Upper lobe of left lung (tissue), 6 donors: ENCODE data around the gene MSRB1. TPM values are rescaled to one million over a fixed set of nuclear protein-coding genes. Genes with fewer than 3 reads are reported as not detected.

Experiments used
- ATAC-seq, 2 donors: fragments of 200-7000 bp; cut with Tn5 transposase; one replicate each; pipeline ENCODE4 v1.9.1; 2022; ENCODE audit warnings: mild to moderate bottlenecking in 2 of 2, moderate library complexity in 2 of 2; ENCODE audit not compliant: low FRiP score in 2 of 2
- DNase-seq, 2 donors: peaks; one replicate each; pipeline ENCODE4 v3.0.0-alpha.2; 2019 to 2020
- H3K27ac ChIP-seq, 4 donors: fragments of 200-600 bp; sonication (generic); one replicate each; pipeline ENCODE4 v1.5.1; 2016 to 2019
- H3K27me3 ChIP-seq, 4 donors: fragments of 200-600 bp; sonication (generic); one replicate each; pipeline ENCODE4 v1.5.1; 2017 to 2019
- H3K36me3 ChIP-seq, 4 donors: fragments of 200-600 bp; sonication (generic); one replicate each; pipeline ENCODE4 v1.5.1; 2016 to 2019
- H3K4me1 ChIP-seq, 4 donors: fragments of 200-600 bp; sonication (generic); one replicate each; pipeline ENCODE4 v1.5.1; 2018 to 2019
- H3K4me3 ChIP-seq, 4 donors: fragments of 200-600 bp; sonication (generic); one replicate each; pipeline ENCODE4 v1.5.1; 2017 to 2019; ENCODE audit warnings: mild to moderate bottlenecking in 2 of 4, moderate library complexity in 1 of 4
- H3K9me3 ChIP-seq, 4 donors: fragments of 200-600 bp; sonication (generic); one replicate each; pipeline ENCODE4 v1.5.1; 2018 to 2019
- EP300 ChIP-seq, 4 donors: sonication (generic); formaldehyde crosslinking; IDR thresholded peaks; one replicate each; pipeline ENCODE4 v1.5.1; 2017; ENCODE audit warnings: antibody characterized with exemption in 4 of 4, control low read depth in 2 of 4
- POLR2A ChIP-seq, 4 donors: fragments of 450-650 bp; IDR thresholded peaks; one replicate each; pipeline ENCODE4 v1.5.1; 2016 to 2017; ENCODE audit warnings: antibody characterized with exemption in 4 of 4, mild to moderate bottlenecking in 2 of 4
- POLR2AphosphoS5 ChIP-seq, 2 donors: sonication (generic); formaldehyde crosslinking; IDR thresholded peaks; one replicate each; pipeline ENCODE4 v1.5.1; 2017; ENCODE audit warnings: antibody characterized with exemption in 2 of 2
- WGBS, 2 donors: methylation state at CpG; one replicate each; pipeline ENCODE4 v1.1.5; 2017 to 2018; 5-methylcytosine and 5-hydroxymethylcytosine counted together
- total RNA-seq, 6 donors: library from RNA; depleted of rRNA in 4 of 6; stranded (reverse); fragments of >200 nt in 4 of 6; gene quantifications; one replicate each; pipeline versions ENCODE4 v1.1.0 to v1.2.1, GENCODE V29; 2016 to 2021
- TF ChIP-seq, protein P1 (sequence below), 6 experiments: fragments of 450-650 bp in 4 of 6; fragments of 200-600 bp in 2 of 6; sonication (generic) in 2 of 6; IDR thresholded peaks; one replicate each; pipeline ENCODE4 v1.5.1; 2016 to 2019; ENCODE audit warnings: antibody characterized with exemption in 6 of 6
- donor health status: DM: no; HTN: no; CAD: no; lungs with moderate emphysema.
- donor health status: DM: no; HTN: yes; CAD: no; lungs with severe emphysema.

MSRB1 gene
- total RNA-seq, 6 donors from 2014 or later, result 18.2 to 45.3 (median 31.9) TPM

DNA sequence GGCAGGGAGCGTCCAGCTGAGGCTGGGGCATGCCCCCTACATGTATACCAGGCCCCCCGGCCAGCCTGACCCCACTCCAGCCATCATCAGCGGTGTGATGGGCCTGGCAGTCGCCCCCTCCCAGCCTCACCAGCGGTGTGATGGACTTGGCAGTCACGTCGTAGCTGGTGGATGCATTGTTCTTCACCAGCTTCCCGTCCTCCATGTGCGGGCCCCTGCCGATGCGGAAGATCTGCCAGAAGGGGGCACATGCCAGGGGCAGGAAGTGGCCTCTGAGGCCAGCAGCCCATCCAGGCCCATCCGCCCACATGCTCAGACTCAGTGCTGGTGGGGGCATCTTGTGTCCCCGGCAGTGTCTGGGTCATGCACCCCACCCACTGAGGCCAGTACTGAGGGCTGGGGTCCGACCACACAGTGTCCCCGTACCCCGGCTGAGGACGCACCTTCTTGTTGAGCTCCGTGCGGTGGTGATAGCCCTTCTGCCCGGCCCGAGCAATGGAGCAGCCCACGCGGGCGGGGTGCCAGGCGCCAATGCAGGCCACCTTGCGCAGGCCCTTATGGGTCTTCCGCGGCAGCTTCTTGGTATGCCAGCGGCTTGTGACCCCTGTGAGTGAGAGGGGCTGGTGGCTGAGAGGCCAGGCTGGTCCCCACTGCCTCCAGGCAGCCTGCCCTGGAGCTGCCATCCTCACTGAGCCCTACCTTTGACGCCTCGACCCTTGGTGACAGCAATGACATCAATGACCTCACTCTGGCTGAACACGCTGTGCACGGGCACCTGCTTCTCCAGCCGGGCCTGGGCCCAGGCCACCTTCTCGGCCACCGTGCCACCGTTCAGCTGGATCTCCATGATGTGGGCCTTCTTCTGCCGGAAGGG, 3.7 kb upstream of the MSRB1 start:
- no peaks in the 10 kb centered on the region for H3K27me3 ChIP-seq
- H3K36me3 ChIP-seq, result no peaks in the 10 kb centered on the region
- no peak overlapping the region for H3K4me3 ChIP-seq
- WGBS, 2 donors, result 60 to 83% methylated on average over 1 to 38 of the region's 38 CpGs
- no peak for ATAC-seq
- H3K4me1 ChIP-seq, result peaks cover 8 to 21% (median 10%) of the 10 kb centered on the region in 4 donors
- H3K27ac ChIP-seq, result no peak overlapping the region
- DNase-seq, result peak in 1 of 2 donors; percentile 83
- no peaks in the 10 kb centered on the region for H3K9me3 ChIP-seq
- no peak for TF ChIP-seq EP300 (IDR thresholded peaks at IDR 0.05)
- TF ChIP-seq, protein P1, sequence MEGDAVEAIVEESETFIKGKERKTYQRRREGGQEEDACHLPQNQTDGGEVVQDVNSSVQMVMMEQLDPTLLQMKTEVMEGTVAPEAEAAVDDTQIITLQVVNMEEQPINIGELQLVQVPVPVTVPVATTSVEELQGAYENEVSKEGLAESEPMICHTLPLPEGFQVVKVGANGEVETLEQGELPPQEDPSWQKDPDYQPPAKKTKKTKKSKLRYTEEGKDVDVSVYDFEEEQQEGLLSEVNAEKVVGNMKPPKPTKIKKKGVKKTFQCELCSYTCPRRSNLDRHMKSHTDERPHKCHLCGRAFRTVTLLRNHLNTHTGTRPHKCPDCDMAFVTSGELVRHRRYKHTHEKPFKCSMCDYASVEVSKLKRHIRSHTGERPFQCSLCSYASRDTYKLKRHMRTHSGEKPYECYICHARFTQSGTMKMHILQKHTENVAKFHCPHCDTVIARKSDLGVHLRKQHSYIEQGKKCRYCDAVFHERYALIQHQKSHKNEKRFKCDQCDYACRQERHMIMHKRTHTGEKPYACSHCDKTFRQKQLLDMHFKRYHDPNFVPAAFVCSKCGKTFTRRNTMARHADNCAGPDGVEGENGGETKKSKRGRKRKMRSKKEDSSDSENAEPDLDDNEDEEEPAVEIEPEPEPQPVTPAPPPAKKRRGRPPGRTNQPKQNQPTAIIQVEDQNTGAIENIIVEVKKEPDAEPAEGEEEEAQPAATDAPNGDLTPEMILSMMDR (IDR thresholded peaks at IDR 0.05), result no peak

DNA sequence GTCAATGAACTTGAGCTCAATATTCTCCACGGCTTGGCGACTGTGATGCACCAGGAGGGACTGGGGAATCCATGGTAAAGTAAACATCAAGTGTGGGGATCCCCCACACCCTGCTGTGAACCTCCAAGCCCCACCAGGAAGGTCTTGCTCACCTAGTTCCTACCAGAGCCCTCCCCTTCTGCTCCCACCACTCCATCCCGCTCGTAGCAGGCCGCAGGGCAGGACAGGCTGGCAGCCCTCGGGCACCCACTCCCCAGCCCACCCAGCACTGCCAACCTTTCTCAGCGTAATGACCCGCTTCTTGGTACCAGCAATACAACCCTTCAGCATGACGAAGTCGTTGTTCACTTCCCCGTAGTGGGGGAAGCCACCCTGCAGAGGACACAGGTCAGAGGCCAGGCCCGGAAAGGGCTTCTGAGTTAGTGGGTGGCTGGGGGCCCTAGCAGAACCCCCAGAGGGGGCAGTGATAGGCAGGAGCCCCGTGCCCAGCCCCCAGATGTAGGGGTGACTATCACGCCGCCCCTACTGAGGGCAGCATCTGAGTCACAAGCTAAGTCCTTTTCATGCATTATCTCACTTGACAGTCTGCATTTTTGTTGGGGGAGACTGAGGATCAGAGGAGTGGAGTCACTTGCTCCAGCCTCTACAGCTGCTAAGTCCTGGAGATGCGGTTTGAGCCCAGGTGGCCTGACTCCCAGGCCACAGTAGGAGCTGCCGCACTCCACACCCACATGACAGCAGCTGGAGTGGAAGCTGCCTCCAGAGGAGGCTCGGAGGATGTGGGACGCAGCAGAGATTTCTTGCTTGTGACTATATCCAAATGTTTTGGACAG, 2.8 kb upstream of the MSRB1 start:
- 85 to 90% methylated on average over 15 to 19 of the region's 19 CpGs for WGBS, 2 donors
- Histone ChIP-seq H3K4me3 (no peak overlapping the region), H3K36me3 (peaks cover 0 to 4% (median 3%) of the 10 kb centered on the region in 4 donors), H3K27me3 (no peaks in the 10 kb centered on the region), H3K4me1 (peaks cover 13 to 23% (median 14%) of the 10 kb centered on the region in 4 donors), H3K27ac (no peak overlapping the region), H3K9me3 (no peaks in the 10 kb centered on the region)
- TF ChIP-seq POLR2A (IDR thresholded peaks at IDR 0.05) (no peak), EP300 (IDR thresholded peaks at IDR 0.05) (no peak), POLR2AphosphoS5 (IDR thresholded peaks at IDR 0.05) (no peak)
- TF ChIP-seq, protein P1 (IDR thresholded peaks at IDR 0.05), result no peak
- no peak for DNase-seq
- no peak for ATAC-seq

DNA sequence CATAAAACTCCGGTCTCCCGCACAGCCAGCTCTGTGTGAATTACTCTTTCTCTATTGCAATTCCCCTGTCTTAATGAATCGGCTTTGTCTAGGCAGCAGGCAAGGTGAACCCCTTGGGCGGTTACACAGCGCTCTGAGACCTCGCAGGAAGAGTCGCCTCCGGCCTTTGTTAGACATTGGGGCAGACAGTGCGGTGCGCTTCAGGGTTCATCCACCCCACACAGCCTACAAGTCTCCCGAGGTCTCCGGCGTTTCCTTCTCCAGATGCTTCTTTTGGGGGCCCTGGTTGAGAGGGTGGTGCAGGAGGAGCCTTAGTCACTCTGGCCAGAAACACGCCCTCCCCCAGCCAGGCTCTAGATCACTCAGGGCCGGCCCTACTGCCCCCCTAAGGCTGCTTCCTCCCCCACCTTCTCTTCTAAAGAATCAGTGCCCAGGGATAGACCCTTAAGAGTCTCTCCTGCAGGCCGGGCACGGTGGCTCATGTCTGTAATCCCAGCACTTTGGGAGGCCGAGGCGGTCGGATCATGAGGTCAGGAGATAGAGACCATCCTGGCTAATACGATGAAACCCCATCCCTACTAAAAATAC, 1.7 kb upstream of the MSRB1 start:
- ATAC-seq, result no peak

DNA sequence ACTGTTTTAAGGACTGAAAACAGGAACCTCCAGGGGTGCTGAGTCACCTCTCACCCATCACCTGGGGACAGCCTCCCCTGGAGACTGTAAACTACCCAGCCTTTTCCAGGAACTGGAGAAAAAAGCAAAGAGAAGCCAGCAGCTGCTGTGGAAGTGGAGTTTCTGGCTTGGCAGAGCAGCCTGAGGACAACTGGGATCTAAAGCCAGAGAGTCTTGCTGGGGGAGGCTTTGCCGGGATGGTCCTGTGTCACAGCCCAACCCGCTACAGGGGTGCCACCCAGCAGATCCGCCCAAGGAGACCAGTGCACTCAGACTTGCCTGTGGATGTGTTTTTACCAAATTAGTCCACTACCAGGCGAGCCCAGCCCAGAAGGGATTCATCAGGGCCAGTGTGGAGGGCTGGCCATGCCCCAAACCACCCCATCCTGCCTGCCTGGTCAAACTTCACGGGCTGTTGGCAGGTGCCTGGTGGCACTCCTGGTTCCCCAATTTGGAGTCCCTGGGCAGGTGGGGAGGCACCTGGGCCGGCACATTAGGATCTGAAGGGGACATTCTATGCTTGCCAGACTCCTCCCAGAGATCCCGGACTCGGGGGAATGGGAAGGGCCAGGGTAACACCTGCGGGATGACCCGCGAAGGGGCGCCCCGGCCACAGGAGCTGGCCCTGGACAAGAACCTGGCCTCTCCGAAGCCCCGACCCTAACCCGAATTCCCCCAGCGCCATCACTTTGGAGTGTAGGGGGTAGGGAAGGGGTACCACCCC, 771 bp downstream of the MSRB1 start:
- DNase-seq (peak; percentile 34 to 82), ATAC-seq (no peak)

More for the DNA sequence above, 1.7 kb upstream of the MSRB1 start:
- H3K4me1 ChIP-seq, result peaks cover 13 to 23% (median 14%) of the 10 kb centered on the region in 4 donors
- H3K4me3 ChIP-seq, result no peak overlapping the region
- 92% methylated on average over 21 of the region's 21 CpGs for WGBS, 2 donors
- no peaks in the 10 kb centered on the region for H3K9me3 ChIP-seq
- peaks cover 0 to 15% (median 13%) of the 10 kb centered on the region in 4 donors for H3K36me3 ChIP-seq
- no peaks in the 10 kb centered on the region for H3K27me3 ChIP-seq
- no peak overlapping the region for H3K27ac ChIP-seq
- DNase-seq, result no peak
- no peak for TF ChIP-seq POLR2A (IDR thresholded peaks at IDR 0.05)
- TF ChIP-seq POLR2AphosphoS5 (IDR thresholded peaks at IDR 0.05), result no peak
- TF ChIP-seq EP300 (IDR thresholded peaks at IDR 0.05), result no peak
- TF ChIP-seq, protein P1 (IDR thresholded peaks at IDR 0.05), result no peak

More for the DNA sequence above, 771 bp downstream of the MSRB1 start:
- no peak for TF ChIP-seq POLR2AphosphoS5 (IDR thresholded peaks at IDR 0.05)
- no peak for TF ChIP-seq POLR2A (IDR thresholded peaks at IDR 0.05)
- TF ChIP-seq, protein P1 (IDR thresholded peaks at IDR 0.05), result no peak
- no peak for TF ChIP-seq EP300 (IDR thresholded peaks at IDR 0.05)
- peaks cover 3 to 40% (median 35%) of the 10 kb centered on the region in 4 donors for H3K36me3 ChIP-seq
- WGBS, 2 donors, result 13% methylated on average over 15 to 16 of the region's 17 CpGs
- H3K9me3 ChIP-seq, result no peaks in the 10 kb centered on the region
- no peaks in the 10 kb centered on the region for H3K27me3 ChIP-seq
- H3K4me3 ChIP-seq, result peak overlapping the region; percentile 77 to 96 (median 91)
- H3K4me1 ChIP-seq, result peaks cover 13 to 23% (median 16%) of the 10 kb centered on the region in 4 donors
- peak overlapping the region; percentile 80 to 96 (median 88) for H3K27ac ChIP-seq
